HG03175 (cell line): ENCODE data around the gene EIF2B2.

ENCODE experiments used
- ATAC-seq: cut with Tn5 transposase; IDR thresholded peaks from one replicate; pipeline ENCODE4 v1.9.1; 2021; ENCODE audit warnings: mild to moderate bottlenecking, moderate library complexity; ENCODE audit not compliant: unreplicated experiment

Gene EIF2B2

GRCh38 chr14:75040959-75041358 lies 38.2 kb downstream of the EIF2B2 start:
- ATAC-seq, result no peak

GRCh38 chr14:75041613-75042012 lies 38.9 kb downstream of the EIF2B2 start:
- no peak for ATAC-seq

- ATAC-seq, result no peak
These were observed 39.3 kb downstream of the EIF2B2 start for GRCh38 chr14:75042035-75042434.

GRCh38 chr14:75044322-75044721 lies 41.6 kb downstream of the EIF2B2 start:
- ATAC-seq, result no peak

GRCh38 chr14:75044752-75045151 lies 42.0 kb downstream of the EIF2B2 start:
- ATAC-seq, result no peak

- ATAC-seq, result no peak
These were observed 43.6 kb downstream of the EIF2B2 start for GRCh38 chr14:75046275-75046674.

GRCh38 chr14:75046899-75047298 lies 44.2 kb downstream of the EIF2B2 start:
- no peak for ATAC-seq

- no peak for ATAC-seq
These were observed 44.8 kb downstream of the EIF2B2 start for GRCh38 chr14:75047506-75047905.

- no peak for ATAC-seq
These were observed 45.4 kb downstream of the EIF2B2 start for GRCh38 chr14:75048101-75048500.

- no peak for ATAC-seq
These were observed 46.4 kb downstream of the EIF2B2 start for GRCh38 chr14:75049136-75049535.

GRCh38 chr14:75049731-75050201 lies 47.0 kb downstream of the EIF2B2 start:
- ATAC-seq, result no peak

- ATAC-seq, result peak; percentile 76
These were observed 48.3 kb downstream of the EIF2B2 start, which contains the start of gene MLH3 for GRCh38 chr14:75050852-75051555. Gene MLH3 (minus strand): TSS chr14:75051467. CDS start chr14:75049655, 1,812 bp downstream.

- ATAC-seq, result no peak
These were observed 48.8 kb downstream of the EIF2B2 start for GRCh38 chr14:75051556-75051899.

GRCh38 chr14:75053396-75054291 lies 50.9 kb downstream of the EIF2B2 start:
- ATAC-seq, result no peak

- no peak for ATAC-seq
These were observed 51.7 kb downstream of the EIF2B2 start for GRCh38 chr14:75054421-75054820.

- ATAC-seq, result no peak
These were observed 56.9 kb downstream of the EIF2B2 start for GRCh38 chr14:75059642-75060041.

GRCh38 chr14:75060420-75060819 lies 57.7 kb downstream of the EIF2B2 start:
- ATAC-seq, result no peak
